GM12801 (cell line): ENCODE data around the gene C4orf50.

ENCODE experiments used
- TF ChIP-seq, protein P1 (sequence below): IDR thresholded peaks from one replicate; pipeline ENCODE4 v1.5.1; 2011; ENCODE audit warnings: control low read depth; ENCODE audit not compliant: insufficient read length; ENCODE audit errors: extremely low read depth

C4orf50 gene

DNA sequence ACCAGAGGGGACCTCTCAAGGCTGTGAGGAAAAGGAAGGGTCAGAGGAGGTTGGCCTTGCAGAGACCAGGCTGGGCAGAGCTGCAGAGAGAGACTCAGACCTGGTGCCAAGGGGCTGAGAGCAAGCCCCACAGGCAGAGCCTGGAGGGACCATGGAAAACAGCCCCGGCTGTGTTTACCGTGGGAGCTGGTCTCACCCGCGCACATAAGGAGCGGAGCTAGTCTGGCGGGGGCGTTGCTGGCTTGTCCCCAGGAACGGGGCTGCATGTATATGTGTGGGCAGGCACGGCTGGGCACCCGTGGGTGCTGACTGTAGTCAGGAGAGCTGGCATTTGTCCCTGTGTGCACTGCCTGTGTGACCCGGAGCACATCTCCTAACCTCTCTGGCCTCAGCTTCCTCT lies 45.7 kb downstream of the C4orf50 start:
- TF ChIP-seq, protein P1, sequence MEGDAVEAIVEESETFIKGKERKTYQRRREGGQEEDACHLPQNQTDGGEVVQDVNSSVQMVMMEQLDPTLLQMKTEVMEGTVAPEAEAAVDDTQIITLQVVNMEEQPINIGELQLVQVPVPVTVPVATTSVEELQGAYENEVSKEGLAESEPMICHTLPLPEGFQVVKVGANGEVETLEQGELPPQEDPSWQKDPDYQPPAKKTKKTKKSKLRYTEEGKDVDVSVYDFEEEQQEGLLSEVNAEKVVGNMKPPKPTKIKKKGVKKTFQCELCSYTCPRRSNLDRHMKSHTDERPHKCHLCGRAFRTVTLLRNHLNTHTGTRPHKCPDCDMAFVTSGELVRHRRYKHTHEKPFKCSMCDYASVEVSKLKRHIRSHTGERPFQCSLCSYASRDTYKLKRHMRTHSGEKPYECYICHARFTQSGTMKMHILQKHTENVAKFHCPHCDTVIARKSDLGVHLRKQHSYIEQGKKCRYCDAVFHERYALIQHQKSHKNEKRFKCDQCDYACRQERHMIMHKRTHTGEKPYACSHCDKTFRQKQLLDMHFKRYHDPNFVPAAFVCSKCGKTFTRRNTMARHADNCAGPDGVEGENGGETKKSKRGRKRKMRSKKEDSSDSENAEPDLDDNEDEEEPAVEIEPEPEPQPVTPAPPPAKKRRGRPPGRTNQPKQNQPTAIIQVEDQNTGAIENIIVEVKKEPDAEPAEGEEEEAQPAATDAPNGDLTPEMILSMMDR = no peak

DNA sequence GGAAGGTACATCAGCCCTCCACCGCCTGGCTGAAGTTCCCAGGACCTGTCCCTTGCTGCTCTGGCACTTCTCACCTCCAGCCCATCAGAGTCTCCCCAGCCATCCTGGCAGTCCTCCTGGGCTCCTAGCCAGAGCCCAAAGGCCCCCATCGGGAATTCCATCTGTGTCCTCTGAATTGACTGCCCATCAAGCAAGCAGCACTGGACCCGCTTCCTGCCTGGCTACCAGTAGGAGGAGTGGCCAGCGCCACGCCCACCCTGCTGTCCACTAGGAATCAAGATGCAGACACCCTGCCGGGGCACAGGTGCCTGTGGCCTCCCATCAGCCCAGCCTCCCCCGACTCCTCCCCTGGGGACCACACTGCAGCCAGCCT lies 47.2 kb downstream of the C4orf50 start:
- TF ChIP-seq, protein P1 = no peak

DNA sequence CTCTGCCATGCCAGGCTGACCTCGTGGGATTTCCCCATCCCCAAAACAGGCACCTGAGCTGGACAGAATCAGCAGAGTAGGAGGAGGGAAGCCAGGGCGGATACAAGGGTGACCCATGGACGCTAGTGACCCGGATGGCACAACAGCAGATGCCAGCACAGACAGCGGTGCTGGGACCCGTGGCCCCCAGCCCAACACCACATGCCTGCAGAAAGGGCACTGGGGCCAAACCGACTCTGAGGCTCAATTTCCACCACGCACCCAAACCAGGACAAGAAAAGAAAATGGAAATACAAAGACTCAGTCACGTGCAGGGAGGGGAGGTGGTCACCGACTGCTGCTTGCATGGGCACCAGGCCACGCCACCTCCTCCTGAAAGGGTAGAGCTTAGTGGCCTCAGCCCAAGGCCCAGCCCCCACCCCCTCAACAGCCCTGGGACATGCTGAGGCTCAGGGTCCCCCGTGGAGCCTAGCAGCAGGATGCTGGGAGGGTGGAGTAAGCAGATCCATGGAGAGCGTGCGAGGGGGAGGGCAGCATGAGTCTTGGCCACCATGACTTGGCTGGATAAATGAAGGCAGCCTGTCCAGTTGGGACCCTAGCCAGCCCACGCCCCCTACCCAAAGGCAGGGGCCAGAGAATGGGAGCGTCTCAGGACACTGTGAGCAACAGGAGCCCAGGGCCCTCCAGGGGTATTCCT lies 47.7 kb downstream of the C4orf50 start:
- TF ChIP-seq, protein P1 = no peak

DNA sequence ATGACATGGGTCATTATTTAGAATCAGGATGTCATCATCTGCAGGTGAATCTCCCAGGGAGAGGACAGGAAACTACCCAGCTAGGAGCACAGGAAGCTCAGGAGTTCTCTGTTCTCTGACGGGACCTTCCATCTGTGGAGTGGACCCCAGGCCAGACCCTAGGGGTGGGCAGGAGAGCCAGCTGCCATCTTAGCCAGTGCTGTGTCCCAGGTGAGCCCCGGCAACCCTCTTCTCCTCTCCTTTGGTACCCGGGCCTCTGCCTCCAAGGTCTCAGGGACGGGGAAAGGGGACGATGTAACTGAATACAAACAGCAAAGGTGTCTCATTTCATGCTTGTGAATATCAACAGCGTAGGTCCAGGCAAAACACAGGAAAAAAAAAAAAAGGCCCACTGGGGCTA lies 48.5 kb downstream of the C4orf50 start:
- TF ChIP-seq, protein P1 = no peak

DNA sequence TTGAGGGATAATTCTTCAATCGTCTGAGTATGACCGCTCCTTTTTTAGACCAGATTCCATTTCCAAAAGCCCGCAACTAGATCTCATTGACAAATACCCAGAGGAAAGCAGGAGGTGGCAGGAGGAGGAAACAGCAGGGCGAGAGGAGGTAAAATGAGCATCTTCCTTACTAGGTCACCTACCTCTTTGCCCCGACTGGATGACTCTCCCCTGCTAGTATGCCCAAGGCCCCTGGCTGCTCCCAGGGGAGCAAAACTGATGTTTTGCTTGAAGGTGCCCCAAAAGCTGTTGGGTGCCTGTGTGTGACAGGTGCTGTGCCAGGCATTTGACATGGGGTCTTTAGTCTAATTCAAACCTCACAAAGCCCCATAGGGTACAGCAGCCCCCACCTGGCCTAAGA lies 48.9 kb downstream of the C4orf50 start:
- TF ChIP-seq, protein P1 = no peak

DNA sequence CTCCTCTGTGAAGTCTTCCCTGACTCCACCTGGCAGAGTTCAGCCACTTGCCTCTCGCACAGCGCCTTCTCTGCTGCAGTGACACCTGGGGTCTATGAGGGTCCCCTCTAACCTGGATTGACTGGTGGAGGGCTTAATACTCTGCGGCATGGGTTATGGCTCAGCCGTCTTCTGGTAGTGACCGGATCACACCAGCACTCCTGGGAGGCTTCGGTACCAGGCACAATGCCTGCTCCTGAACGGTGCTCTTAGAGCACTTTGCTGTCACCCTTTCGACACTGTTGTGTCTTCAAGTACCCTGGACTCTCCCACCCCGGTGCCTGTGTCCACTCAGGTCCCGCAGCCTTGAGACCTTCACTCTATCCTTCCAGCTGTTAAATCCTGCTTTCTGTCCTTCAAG lies 50.0 kb downstream of the C4orf50 start:
- TF ChIP-seq, protein P1 = no peak

DNA sequence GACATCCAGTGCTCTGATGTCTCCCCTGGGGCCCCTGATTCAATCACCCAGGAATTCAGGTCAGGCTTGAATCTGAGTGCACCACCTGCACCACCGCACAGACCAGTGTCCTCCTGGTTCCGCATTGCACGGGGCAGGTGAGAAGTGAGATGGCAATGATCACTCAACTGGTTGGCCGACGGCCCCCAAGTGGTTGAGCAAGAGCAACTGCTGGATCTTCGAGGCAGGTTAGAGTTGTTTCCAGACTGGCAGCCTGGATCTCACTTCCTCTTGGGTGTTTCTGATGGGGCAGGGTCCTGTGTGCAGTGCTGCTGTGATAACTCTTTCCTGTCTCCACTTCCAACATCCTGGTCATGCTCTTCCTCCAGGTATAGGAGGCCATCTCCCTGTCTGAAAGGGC lies 50.4 kb downstream of the C4orf50 start:
- TF ChIP-seq, protein P1 = no peak
